Fibroblast of skin of left quadriceps (primary cell): ENCODE measurements around the gene CDC37.
"Not testable (repeated sequence)": the region's sequence is repeated elsewhere in the genome, so short reads cannot be mapped to it uniquely, and the experiment has no call there.

Experiments used
- DNase-seq, 2 experiments: peaks; one replicate each; pipeline ENCODE4 v3.0.0-alpha.2; 2013; ENCODE audit warnings: low read depth in 2 of 2

The CDC37 gene

DNA sequence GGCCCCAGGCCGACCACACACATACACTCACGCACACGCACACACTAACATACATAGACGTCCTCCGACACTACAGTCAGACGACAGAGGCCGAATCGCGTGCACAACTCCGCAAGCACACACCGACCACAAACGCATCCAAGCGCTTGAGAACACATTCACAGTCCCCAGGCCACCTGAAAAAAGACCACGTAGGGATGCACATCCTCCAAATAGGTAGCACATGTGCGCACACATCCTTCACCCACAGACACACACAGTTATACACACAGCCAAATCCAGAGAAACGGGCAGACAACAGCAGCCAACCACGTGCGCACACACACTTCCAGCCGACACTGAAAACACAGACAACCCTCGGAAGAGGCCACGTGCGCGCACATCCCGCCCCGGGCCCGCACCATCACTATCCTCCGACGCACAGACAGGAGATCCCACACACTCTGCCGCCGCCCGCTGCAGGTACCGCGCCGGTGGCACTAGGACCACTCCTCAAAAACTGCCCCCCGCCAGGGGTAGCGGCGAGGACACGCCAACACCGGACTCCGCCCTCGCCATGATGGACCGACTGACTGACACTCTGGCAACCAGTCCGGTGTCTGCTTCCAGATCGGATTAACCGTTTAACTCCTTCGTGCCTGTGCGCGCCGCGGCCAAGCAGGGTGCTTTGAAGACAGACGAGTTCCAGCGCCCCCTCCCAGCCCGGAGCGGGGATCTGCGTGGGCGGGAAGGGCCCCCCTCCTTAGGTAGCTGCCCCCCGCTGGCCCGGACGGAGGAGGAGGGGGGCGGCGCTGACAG, 16.5 kb upstream of the CDC37 start:
- DNase-seq, result no peak

DNA sequence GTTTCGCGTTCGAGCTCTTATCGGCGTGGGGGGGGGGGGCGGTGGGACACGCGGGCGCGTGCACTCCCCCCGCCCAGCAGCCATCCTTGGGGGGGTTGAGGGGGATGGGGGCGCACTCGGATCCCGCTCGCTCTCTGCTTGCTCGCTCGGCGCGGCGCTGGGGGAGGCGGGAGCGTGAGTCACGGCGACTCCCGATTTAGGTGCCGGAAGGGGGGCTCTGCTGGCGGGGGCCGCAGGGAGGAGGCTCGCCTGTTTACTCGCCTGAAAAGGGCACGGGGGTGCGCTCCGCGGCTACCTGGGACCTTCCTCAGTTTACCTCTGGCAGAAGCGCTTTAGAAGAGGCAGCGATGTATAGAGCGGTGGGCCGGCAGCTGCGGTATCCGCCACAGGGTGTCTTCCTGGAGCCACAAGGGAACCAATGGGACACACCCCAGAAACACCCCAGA, 15.9 kb upstream of the CDC37 start:
- no peak for DNase-seq

DNA sequence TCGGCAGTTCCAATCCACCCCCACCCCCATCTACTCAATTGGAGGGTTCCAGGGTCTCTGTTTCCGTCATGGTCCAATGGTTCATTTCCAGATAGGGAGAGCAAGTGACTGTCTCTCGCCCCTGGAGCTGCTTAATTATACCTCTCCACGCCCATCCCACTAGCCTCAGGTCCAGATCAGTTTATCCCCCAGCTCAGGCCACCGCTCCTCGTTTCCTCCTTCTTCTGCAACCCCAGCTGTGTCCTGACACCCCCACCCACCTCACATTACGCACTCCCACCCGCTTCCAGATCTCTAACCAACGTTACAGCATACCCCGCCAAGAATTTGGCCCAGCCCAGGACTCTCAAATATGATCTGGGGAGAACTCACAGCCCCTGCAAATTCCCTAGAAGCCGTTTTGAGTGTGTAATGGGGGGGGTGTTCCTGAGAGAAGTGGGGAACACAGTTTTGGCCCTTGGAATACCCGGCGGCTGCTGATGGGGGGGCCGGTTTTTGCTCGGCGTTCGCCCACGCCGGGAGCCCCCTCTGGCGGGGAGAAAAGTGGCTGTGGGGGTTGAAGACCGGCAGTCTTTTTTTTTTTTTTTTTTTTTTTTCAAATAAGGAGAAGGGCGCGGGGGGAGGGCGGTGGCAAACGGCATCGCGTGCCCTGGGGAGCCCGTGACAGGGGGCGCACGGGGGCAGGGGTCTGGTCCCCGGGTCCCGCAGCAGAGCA, 15.3 kb upstream of the CDC37 start:
- no peak for DNase-seq

DNA sequence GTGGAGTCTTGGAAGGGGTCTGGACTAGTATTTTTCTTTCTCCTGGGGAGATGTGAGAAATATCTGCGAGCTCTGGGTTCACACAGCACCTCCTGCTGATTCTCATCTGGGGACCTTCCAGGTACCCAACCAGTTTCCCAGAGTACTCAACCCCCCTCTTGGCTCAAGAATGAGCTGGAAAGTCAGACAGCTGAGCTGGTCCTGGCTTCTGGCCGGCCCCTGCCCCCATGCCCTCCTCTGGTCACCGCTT, 14.8 kb upstream of the CDC37 start:
- no peak for DNase-seq

DNA sequence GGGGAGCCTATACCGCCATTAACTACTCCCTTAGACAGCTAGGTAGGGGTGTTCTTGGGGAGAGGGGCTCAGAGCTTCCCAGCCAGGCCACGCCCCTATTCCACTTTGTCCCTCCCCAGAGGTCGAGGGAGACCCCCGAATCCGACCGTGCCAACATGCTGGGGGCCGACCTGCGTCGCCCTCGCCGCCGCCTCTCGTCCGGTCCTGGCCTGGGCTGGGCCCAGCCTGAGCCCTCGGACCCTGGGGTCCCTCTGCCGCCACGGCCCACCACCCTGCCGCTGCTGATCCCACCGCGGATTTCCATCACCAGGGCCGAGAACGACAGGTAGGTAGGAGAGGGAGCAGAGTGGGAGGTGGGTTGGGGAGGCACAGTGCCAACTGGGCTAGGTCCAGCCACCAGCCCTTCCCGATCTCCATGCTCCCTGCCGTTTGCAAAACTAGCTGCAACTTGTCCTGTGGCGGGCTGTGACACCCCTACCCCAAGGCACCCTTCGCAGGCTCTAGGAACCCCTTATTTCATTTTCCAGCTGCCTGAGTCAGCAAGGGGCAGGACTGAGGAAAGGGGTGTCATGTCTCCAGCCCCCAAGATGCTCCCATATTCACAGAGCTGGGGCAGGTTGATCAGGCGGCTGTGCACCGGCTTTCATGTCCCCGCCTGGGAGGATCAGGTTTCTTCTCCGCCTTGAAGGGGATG, 14.3 kb upstream of the CDC37 start:
- no peak for DNase-seq

DNA sequence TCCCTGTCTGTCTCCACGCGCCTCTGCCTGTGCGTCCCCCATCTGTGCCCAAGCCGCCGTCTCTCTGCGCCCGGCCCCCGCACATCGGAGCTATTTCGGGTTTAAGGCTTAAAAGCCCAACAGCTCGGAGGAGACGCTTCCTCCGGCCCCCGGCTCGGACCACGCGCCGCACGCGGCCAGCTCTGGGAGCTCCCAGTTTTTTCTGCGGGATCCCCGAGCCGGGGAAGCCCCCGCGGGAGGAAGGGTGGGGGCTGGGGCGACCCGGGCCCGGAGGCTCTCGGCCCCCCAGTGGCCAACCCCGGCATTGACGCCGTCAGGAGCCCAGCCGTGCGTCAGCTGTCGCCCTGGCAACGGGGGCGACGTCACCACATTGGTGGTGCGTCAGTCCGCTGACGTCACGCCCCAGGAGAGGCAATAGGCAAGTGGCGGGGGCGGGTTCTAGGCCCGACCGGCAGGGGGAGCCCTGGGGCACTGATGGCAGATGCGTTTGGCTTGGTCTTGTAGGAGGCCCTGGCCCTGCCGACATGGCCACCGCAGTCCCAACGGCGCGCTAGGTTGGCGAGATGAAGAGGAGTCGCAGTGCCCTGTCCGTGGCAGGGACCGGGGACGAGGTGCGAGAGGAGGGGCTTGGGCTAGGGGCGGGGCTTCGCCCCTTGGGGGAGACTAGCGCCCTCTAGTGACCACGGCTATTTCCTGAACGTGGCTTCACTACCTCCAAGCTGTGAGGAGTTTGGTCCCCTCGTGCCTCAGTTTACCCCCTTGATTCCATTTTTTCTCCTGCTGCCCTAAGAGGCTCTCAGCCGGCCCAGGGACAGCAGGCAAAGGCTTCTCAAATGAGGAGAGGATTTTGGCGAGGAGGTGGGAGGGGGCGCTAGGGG, 13.3 kb upstream of the CDC37 start:
- peak; percentile 63 to 69 for DNase-seq

DNA sequence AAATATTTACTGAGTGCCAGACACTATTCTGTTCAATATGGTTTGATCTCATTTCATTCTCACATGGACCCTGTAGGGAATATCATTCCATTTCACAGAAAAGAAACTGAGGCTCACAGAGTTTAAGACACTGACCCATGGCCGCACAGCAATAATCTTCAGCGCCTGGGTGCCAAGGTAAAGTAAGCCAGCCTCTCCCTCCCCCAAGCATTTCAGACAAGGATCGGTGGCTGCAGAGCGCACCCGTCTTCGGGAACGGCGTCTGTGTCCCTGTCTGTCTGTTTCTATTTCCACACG, 12.7 kb upstream of the CDC37 start:
- DNase-seq, result no peak

DNA sequence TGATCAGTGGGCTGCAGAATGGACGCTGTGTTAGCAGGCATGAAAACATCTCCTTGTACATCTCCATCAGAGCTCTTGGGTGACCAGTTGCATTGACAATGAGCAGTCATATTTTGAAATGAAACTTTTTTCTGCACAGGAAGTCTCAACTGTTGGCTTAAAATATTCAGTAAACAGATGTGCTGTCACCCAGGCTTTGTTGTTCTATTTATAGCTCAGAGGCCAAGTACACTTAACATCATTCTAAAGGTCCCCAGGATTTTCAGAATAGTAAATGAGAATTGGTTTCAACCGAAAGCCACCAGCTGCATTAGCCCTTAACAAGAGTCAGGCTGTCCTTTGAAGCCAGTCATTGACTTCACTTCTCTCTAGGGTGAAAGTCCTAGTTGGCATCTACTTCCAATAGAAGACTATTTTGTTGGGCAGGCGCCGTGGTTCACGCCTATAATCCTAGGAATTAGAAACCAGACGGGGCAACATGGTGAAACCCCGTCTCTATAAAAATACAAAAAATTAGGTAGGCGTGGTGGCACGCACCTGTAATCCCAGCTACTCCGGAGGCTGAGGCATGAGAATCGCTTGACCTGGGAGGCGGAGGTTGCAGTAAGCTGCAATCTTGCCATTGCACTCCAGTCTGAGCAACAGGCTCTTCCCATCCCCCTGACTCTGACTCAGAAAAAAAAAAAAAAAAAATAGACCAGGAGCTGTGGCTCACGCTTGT, 9.1 kb upstream of the CDC37 start:
- DNase-seq, result no peak

DNA sequence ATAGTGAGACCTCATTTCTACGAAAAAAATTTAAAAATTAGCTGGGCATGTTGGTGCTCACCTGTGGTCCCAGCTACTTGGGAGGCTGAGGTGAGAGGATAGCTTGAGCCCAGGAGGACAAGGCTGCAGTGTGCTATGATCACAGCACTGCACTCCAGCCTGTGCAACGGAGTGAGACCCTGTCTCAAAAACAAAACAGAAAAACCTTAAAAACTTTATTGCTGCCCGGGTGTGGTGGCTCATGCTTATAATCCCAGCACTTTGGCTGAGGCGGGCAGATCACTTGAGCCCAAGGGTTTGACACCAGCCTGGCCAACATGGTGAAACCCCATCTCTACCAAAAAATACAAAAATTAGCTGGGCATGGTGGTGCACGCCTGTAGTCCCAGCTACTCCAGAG, 7.9 kb upstream of the CDC37 start:
- not testable (repeated sequence) for DNase-seq

DNA sequence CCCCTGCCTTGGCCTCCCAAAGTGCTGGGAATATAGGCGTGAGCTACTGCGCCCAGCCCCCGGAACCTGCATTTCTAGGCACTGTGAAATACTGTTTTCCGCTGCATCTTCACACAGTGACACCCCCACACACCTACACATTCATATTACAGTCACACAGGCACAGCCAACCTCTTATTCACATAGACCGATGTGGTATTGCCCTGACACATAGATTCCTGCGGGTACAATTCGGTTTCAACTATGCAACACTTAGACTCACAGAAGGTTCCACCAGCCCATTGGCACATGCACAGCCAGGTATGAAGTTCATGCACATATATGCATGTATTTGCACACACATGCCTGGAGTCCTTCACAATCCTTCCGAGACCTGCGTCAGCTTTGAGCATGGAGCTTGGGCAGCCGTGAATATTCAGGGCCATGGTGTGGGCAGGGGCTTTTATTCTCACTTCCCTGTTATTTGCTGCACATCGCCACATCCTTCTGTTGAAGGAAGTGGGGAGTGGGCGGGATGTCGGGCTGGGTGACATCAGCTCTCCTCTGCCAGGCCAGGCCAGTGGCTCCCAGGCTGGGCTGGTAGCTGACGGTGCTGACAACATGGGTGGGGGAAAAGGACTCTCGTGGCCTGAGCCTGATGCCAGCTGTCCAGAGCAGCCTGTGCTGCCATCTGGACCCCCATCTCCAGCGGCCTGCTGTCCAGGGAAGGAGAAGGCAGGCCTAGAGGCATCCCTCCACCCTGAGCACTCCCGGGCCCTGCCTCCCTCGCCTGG, 5.4 kb upstream of the CDC37 start:
- DNase-seq, result no peak

DNA sequence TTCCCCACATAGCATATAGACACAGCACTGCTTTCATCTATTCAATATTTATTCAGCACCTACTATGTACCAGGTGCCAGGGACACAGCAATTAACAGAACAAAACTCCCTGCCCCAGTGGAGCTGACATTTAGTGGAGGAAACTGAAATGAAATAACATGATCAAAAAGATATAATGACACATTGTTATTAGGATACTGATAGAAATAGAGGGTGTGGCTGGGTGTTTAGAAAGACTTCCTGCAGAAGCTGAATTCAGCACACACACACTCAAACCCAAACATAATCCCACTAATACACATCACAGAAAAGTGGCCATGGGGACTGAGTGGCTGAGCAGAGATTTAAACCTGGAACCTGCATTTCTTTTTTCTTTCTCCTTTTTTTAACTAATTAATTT, 3.8 kb upstream of the CDC37 start:
- no peak for DNase-seq

DNA sequence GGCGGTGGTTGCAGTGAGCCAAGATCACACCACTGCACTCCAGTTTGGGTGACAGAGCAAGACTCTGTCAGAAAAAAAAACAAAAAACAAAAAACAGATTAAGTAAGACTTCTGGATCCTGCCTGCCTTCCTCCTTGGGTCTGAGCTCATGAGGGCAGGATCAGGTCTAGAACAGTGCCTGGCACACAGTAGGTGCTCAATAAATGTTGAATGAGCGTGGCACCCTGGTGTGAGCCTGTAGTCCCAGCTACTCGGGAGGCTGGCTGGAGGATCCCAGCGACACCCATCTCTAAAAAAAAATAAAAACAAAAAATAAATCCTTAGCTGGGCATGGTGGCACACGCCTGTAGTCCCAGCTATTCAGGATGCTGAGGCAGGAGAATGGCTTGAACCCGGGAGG, 2.8 kb upstream of the CDC37 start:
- DNase-seq, result no peak

DNA sequence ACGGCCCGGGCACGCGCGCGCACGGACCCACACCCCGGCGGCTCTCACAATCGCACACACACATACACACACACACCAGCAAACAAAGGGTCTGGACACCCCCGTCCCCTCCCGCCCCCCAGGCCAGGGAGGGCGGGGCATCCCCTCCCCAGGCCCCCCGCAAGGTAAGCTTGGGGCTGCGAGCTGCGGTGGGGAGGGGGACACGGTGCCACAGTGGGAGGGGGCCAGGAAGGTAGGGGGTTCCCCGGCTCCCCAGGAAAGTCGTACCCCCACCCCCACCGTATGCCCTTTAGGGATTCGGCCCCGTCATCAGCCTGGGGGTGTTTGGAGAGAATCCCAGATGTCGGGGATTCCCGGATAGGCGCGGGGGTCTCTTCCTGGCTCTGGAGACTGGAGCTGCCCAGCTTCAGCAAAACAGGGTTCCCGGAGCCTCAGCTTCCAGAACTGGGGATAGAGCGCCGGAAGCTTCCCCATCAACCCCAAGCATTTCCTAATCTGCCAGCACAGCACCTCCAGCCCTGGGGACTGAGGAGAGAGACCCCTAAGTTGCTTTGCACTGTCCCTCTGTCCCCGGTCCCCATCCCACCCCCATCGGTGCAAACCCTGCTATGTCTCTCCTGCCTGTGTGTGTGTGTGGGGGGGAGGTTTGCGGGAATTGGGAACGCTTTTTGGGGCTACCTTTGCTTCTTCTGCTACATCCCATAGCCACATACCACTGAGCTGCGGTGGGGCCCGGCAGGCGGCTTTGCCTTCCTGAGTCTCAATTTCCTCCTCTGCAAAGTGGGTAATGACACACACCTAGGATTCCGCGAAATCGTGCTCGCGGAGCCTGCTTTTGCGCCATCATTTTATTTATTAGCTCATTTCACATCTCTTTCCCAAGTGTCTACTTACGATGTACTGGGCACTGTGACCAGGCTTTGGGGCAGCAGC, 1.8 kb upstream of the CDC37 start:
- no peak for DNase-seq

DNA sequence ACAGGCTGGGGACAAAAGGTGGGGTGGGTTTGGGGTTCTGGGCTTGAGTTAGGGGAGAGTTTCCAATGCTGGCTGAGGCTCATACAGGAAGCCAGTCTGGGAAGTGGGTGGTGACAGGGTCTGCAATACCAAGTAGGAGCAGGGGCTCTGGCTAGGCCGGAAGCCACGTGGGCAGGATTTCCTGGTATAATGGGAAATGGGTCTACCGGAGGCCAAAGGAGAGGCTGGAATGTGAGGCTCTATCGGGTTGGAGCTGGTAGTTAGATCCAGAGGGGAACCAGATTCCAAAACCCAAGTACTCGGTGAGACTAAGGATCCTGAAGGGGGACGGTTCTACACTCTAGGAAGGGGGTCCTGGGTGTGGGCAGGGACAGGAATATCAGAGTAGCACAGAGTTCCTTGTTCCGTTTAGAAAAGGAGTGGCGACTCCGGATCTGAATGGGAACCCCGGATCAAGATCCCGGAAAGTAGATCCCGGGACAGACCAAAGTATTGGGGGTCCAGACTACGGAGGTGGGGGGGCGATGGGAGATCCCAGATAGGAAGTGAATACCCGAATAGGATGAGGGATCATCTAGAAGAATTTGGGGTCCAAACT, 802 bp downstream of the CDC37 start:
- DNase-seq, result no peak

DNA sequence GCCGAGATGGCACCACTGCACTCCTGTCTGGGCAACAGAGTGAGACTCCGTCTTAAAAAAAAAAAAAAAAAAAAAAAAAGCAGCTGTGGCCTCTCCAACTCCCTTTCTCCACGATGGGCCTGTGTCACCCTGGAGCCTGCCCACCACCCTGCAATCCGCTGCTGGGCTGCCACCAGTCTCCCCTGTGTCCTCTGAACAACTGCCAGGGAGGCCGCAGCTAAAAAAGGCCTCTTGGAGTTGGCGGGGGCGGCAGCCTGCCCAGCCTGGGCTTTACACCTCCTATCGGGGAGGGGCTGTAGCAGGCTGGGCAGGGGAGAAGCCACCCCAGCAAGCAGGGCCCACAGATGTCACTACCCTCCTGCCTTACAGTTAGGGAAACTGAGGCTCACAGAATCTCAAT, 3.5 kb downstream of the CDC37 start:
- no peak for DNase-seq

DNA sequence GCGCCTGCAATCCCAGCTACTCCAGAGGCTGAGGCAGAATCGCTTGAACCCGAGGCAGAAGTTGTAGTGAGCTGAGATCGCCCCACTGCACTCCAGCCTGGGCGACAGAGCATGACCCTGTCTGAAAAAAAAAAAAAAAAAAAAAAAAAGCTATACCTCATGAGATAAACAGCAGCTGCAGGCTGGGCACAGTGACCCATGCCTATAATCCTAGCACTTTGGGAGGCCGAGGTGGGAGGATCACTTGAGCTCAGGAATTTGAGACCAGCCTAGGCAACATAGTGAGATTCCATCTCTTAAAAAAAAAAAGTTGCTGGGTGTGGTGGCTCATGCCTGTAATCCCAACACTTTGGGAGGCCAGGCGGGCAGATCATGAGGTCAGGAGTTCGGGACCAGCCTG, 4.0 kb downstream of the CDC37 start:
- DNase-seq, result not testable (repeated sequence)

DNA sequence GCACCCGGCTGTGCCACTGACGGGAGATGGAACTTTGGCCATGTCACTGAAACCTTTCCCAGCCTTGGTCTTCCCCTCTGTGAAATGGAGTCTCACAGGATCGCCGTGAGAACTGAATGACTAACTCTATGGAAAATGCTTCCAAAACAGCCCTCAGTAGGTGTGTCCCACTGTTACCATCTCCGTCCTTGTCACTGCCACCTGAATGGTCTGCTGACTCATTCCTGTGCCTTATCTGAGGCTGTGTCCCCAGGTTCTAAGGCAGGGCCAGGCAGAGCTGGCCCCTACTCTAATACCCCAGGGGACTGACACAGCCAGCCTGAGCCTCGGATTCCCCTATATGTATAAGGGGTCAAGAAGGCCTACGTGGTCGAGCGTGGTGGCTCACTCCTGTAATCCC, 4.5 kb downstream of the CDC37 start:
- DNase-seq, result no peak

DNA sequence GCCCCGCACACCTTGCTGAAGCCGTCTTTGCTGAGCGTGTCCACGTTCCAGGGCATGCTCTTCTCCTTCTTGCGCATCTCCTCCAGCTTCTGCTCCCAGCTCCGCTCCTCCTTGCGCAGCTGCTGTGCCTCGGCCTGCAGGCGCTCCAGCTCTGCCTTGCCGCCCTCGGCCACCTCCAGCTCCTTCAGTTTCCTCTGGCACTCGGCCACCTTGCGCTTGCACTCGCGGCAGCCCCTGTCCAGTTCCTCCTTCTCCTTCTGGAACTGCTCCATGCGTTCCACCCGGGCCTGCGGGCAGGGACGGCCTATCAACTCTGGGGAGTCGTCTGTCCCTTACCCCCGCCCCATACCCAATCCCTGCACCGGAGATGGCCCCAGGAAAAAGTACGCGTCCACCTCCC, 7.4 kb downstream of the CDC37 start:
- DNase-seq, result no peak

DNA sequence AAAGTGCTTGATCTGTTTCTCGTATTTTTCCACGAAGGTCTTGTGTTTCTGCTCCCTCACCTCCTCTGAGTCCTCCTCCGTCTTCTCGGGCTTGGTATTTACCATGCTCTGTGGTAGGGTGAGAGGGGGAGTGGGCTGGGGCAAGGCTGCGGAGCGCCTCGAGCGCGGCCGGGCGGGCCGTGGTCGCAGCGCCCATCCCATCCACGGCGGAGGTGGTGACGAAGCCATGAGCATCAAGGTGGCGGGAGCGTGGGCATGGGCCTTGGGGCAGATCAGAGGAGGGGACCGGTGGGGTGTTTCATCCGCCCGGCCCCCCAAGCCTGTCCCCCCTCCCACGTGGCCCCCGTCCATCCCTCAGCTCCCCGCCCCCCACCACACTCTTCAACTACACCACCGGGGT, 7.9 kb downstream of the CDC37 start:
- DNase-seq, result no peak
